SIG-M5 treated with dmso at 0.1 percent for 504 hours (cell line): ENCODE results near the gene POC1A.

Experiments used
- DNase-seq: peaks from one replicate; lab custom pipeline; 2025; ENCODE audit not compliant: unreplicated experiment; lab: John Stamatoyannopoulos, UW

Gene POC1A

DNA sequence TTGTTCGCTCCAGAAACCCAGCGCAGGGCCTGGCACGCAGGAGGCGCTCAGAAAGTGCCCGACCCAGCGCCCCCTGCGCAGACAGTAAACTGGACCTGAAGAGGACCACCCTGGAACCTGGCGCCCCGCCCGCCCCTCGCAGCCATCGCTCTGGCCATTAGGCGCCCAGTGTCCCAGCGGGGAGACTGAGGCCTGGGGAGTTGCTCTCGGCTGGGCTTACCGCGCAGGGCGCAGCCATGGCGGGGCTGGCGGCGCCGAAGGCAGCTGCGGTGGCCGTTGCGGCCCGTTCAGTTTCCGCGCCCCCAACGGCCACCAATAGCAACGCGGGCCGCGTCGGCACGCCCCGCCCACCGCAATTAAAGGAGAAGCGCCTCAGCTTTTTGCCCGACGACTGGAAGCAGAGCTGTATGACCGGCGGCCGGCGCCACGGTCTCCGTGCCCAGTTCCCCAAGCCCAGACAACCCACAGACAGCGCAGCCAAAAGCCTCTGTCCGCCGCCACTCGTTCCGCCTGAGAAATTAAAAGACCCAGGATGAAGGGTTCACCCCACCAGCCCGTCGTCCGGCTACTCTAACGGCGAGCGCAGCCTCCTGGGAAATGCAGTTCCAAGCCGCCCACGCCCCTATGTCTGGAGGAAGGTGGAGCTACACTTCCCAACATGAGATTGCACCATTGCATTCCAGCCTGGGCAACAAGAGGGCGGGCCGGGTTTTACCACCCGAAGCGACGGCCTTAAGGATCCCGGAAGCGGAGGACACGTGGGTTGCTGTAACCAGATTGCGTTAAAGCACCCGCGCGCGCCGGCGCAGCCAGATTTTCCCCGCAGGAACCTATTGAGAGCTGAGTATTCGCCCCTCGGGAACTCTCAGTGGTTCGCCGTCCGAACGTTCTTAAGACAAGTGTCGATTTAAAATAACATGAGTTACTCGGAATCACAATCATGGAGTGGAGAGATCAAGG lies at the start of gene POC1A:
Gene POC1A, minus strand, starts transcription at position 289 of the 960 bp plus-strand sequence. Its CDS starts 51 bp downstream, at position 238.
- DNase-seq = peak; percentile 97

DNA sequence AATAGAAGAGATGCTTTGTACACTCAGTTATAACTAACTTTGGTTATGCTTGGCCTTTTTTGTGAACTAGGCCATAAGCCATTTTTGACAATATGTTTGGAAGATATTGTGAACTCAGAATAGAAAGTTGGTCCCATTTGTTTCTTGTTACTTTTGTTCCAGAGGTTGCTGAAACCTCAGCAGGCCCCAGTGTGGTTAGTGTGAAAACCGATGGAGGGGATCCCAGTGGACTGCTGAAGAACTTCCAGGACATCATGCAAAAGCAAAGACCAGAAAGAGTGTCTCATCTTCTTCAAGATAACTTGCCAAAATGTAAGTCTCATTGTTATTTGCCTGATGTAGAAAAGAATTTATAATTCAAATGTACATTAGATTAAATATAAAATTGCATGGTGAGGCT lies 49.5 kb upstream of the POC1A start:
- no peak for DNase-seq

DNA sequence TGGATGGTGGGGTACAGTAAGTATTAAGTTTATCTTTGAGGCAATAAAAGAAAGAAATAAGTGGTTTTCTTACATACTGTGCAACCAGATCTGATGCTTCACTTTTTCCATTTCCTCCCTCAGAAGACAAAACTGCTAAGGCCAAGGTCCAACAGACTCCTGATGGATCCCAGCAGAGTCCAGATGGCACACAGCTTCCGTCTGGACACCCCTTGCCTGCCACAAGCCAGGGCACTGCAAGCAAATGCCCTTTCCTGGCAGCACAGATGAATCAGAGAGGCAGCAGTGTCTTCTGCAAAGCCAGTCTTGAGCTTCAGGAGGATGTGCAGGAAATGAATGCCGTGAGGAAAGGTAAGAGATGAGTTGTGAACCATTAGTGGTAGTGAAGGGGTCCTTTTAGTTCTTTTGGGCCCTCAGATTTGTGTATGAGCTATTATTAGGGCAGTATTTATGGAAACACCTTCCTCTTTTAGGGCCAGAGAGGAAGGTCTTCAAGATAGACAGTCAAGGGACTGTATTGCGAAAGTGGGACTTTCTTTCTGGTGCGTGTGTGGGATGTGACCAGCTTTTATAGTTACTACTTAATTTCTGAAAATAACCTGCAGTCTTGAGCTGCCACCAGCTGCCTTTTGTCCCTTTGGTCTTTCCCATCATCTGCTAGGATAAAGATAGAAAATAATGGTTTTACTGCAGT lies 48.3 kb upstream of the POC1A start:
- DNase-seq = peak; percentile 94

DNA sequence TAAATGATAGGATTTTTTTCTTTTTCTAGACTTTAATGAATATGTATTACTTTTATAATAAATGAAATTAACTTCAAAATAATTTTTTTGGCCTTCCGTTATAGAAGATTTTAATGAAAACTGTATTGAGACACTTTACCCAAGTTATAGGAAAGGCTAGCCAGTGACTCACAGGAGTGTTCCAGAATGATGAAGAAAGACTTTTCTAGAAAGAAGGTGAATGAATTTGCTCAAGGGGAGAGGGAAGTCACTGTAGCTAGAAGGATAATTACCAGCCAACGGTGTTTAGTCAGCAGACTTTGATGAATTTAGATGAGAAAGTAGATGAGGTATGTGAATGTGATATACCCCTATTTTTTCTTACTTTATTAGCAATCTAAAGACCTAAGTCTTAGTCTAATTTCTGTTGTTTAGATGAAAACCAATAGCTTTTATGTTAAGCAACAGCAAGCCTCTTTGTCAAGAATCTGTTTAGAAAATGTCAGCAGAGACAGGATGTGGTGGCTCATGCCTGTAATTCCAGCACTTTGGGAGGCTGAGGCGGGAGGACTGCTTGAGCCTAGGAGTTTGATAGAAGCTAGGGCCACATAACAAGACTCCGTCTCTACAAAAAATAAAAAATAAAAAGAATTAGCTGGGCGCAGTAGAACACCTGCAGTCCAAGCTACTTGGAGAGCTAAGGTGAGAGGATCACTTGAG lies 46.9 kb upstream of the POC1A start:
- DNase-seq = peak; percentile 79

DNA sequence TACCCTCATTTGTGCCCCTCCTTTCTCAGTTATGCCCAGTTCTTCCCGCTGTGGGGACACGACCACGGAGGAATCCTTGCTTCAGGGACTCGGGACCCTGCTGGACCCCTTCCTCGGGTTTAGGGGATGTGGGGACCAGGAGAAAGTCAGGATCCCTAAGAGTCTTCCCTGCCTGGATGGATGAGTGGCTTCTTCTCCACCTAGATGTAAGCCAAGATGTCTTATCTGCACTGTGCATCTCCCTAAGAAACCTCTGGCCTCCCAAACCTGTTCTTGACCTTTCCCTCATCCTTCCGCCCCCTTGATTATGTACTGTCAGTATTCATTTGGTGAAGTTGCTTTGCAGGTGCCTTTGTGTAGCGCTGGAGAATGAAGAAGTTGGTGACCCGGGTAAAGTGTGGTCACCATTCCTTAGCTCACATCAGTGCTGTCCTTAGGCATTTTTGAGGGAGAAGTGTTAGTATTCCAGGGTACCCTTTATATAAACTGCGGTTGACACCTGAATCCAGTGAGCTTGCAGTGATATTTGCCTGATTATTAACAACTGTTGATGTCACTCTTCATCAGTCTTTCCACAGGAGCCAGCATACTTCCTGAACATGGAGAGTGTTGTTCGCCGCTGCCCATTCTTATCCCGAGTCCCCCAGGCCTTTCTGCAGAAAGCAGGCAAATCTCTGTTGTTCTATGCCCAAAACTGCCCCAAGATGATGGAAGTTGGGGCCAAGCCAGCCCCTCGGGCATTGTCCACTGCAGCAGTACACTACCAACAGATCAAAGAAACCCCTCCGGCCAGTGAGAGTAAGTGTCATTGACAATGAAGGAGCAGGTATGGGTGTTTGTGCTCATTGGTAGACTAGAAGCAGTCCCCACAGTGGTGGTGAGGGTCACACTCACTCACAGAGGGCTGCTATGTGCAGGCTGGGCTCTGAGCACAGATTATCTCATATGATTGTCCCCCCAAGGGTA lies 44.7 kb upstream of the POC1A start:
- peak; percentile 24 for DNase-seq

DNA sequence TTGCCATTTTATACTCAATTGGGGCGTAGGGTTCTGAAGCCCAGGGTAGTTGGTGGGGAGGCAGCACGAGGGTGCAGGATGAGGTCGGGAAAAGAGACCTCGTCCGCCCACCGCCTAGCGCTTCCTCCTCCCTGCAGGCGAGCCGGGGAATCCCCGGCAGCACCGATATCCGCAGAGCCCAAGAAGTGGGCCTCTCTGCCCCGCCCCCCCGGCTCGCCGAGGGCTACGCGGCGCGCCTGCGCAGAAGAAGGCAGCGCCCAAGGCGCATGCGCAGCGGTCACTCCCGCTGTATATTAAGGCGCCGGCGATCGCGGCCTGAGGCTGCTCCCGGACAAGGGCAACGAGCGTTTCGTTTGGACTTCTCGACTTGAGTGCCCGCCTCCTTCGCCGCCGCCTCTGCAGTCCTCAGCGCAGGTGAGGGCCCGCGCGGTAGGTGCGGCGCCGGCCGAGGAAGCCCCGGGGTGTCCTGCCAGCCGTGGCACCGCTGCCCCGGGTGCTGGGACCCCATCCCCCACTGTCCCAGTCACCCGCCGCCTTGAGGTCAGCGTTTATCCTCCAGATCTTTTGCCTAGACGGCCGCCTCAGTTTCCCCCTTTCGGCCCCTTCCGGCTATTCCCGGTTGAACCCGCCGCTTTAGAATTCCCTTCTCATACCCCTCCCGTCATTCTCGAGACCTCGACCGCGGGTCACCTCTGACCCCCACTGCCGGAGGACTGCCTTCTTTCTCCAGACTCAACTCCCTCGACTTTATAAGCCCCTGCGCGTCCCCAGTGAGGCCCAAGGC lies 43.8 kb upstream of the POC1A start, which contains the start of gene ALAS1:
Gene ALAS1, plus strand, starts transcription at position 319 of the 784 bp plus-strand sequence. CDS start 1,082 bp downstream, outside the sequence.
- DNase-seq = peak; percentile 88

DNA sequence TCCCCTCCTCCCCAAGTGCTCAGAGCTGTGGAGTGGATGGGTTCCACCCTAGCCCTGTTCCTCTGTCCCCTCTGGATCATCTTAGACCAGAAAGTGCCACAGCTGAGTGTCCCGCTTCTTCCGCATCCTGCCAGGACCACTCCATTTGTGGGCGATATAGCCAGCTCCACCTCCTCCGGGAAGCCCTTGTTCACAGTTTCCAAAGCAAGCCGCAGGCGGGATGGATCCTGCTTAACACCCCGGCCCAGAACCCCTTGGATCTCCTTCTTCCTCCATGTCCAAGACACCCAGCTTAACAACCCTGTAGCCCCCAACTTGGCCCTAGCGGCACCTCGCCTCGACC lies 43.2 kb upstream of the POC1A start:
- DNase-seq = no peak

DNA sequence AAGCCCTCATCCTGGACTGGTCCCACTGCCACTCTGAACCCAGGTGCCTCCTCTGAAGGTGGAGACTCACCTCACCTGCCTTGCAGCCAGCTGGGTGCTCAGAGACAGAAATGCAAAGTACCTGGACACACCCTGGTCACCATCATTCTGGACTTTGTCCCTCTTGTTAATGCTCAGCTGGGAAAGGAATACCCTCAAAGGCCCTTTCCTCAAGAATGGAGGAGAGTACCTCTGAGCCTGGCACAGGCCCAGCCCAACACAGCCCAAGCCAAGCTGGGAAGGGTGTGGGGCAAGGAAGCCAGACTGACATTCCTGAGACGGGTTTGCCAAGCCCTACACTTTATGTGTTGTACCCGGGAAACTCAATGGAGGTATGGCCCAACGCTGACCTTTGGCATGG lies 42.8 kb upstream of the POC1A start:
- no peak for DNase-seq

DNA sequence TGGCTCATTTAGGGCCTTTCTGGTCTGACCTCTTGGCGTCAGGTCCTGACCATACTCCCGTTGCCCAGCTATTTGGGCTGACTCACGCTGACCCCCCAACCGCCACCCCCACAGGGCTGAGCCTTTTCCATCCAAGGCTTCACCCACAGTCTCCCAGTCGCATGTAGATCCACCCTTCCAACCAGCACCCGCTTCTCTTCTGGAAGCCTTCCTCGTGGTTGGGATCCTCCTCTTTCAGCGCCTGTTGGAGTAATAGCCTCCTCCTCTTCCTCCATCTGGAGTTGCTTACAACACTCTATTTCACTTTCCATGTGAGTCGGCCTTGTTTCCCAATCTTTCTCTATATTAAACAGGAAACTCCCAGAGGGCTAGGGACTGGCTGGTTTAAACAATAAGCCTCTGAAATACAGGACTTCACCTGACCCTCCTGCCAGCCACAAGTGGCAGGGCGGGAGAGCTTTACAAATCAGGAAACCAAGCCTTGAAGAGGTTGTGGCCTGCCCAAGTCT lies 41.7 kb upstream of the POC1A start:
- DNase-seq = peak; percentile 90

DNA sequence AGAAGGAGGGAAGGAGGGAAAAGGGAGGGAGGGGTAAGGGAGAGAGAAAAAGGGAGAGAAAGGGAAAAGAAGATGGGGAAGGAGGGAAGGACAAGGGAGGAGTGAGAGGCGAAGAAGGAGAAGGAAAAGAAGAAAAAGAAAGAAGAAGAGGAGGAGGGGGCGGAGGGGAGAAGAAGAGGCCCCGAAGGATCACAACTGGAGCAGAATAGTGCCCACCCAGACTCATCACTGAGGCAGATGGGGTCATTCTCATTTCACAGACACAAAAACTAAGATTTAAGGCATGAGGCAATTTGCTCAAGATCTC lies 41.0 kb upstream of the POC1A start:
- DNase-seq = no peak

DNA sequence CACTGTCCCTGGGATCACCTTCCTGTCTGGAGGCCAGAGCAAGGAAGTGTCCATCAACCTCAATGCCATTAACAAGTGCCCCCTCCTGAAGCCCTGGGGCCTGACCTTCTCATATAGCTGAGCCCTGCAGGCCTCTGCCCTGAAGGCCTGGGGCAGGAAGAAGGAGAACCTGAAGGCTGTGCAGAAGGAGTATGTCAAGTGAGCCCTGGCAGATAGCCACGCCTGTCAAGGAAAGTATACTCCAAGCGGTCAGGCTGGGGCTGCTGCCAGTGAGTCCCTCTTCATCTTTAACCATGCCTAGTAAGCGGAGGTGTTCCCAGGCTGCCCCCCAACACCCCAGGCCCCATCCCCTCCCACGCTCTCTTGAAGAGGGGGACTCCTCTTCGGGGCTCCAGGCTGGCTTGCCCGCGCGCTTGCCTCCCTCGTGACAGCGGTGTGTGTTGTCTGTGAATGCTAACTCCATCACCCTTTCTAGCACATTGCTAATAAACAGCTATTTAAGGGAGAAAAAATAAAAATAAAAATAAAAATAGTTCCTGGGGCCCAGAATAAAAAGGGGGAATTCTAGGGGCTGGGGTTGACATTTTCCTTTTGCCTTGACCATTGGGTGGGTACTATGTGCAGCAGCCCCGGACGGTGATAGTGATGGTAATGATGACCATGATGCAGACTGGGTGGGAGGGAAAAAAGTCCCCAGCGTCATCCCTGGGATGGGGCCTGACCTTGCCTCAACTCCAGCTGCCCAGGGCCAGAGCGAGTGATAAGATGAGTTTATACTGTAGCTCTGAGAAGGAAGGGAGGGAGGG lies 40.5 kb upstream of the POC1A start:
- no peak for DNase-seq

DNA sequence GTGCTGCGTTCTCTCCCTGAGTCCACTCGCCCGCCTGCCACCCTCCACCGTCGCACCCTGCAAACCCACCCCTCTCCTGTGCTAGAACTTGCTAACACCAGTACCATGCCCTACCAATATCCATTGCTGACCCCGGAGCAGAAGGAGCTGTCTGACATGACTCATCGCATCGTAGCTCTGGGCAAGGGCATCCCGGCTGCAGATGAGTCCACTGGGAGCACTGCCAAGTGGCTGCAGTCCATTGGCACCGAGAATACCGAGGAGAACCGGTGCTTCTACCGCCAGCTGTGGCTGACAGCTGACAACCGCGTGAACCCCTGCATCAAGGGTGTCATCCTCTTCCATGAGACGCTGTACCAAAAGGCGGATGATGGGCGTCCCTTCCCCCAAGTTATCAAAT lies 38.8 kb upstream of the POC1A start:
- DNase-seq = no peak

DNA sequence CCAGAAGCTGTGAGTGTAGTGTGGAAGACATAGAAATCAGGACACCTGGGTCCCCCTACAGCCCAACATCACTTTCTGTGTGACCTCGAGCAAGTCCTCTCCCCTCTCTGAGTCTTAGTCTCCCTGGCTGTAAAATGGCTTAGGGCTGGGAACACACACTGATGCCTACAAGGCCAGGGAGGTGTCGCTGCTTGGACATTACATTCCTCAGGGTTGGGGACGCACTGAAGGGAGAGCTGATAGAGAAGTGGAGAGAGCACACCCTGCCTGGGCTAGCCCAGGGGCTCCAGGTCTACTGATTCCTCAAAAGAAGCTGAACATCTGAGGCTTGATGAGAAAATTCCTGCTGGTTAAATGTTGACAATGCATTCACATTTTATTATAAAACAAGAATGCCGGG lies 37.4 kb upstream of the POC1A start:
- DNase-seq = no peak

DNA sequence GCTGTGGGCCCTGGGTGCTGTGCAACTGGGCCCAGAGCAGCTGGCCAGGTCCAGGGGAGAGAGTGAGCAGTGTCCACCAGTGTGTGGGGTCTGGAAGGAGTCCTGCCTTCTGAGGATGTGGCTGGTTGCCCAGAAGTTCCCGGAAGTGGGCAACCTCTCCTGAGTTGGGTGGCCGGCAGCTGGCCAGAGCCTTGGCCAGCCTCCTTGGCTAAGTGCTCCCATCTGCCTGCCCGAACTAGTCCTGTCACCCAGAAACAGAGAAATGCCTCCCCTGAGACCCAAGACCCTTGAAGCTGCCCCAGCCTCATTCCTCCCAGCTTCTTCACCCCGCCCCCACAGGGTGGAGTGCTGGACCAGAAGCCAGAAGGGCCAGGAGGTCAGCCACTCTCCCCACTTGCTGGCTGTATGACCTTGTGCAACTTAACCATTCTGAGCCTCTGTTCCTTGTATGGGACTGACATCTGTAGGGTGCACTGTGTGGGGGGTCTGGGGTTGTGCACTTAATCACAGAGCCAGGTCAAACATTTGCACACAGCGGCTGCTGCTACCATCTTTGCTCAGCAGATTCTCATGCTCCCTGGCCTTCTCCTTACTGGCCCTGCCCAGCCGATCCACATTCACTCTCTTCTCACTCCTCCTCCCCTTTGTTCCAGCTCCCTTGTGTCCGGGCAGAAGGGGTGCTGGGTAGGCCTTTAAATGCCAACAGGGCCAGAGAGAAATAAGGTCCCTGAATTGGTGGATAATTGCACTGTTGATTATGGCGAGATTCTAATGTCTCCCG lies 36.3 kb upstream of the POC1A start:
- DNase-seq = no peak

DNA sequence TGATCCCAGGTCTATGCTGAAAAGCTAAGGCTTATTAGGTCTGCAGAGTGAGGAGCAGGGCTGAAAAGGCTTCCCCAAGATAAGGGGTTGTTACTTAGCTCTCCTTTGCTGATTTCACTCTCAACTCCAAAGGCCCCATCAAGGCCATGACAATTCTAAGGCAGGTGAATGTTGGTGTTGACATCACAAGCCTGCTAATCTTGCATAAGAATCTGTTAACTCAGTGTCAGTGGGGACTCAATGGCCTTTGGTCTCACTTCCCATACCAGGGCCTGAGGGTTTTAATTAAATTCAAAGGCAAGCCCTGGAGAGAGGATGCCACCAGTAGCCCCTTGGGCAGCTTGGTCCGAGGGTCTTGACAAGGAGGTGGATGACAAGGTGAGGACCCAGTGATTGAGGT lies 34.3 kb upstream of the POC1A start:
- peak; percentile 59 for DNase-seq

DNA sequence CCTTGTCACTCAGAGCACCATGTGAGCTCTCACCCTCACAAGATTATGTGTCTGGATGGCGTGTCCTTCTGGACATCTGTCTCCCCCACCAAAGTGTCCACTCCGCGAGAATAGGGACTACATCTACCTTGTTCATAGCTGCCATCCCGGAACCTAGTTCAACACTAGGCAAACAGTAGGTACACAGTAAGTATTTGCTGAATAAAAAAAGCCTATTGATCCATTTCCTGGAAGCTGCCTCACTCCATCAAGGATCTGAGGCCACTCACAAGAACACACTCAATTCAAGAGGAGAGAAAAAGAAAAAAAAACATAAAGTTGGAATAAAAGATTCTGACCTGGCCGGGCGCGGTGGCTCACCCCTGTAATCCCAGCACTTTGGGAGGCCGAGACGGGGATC lies 32.5 kb upstream of the POC1A start:
- no peak for DNase-seq

DNA sequence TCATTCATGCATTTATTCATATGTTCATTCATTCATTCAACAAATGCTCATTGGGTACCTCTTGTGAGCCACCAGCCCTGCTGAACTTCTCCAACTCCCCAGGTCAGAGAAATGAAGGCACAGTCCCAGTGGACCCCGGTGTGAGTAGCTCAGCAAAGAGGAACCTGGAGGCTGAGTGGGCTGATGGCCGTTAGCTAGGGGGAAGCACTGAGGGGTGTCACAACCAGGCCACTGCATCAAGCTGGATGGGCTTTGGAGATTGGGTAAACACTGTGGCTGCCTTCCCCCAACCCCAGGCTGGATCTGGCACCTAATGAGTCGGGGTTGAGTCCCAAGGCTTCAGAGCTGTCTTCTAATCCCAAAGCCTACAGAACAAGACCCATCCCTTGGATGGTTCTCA lies 31.6 kb upstream of the POC1A start:
- DNase-seq = peak; percentile 94

DNA sequence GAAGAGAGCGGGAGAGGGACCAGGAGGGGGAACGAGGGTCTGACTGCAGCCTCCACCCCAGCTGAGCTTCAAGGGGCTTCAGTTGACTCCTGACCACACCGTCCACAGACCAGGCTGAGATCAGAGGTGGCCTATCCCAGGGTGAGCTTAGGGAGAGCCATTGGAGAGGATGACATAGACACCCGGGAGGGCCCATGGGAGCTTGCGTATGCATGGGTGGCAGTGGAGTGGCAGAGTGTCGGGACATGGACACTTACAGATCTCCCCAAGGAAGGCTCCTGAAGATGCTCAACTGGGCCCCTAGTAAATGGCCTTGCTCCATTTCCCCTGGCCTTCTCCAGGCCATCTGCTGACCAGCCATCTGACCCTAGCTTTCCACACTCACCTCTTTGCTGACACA lies 31.1 kb upstream of the POC1A start:
- no peak for DNase-seq
